CD4-positive, alpha-beta T cell treated with Interleukin-4 for 4 hours (primary cell): Measurements from ENCODE around the gene VSIG10L.
A peak's percentile ranks its signal among the peaks of the same experiment; 100 is the strongest.

Source experiments
- DNase-seq: peaks from one replicate; pipeline ENCODE4 v3.0.0-alpha.2; 2020

Gene VSIG10L

DNA sequence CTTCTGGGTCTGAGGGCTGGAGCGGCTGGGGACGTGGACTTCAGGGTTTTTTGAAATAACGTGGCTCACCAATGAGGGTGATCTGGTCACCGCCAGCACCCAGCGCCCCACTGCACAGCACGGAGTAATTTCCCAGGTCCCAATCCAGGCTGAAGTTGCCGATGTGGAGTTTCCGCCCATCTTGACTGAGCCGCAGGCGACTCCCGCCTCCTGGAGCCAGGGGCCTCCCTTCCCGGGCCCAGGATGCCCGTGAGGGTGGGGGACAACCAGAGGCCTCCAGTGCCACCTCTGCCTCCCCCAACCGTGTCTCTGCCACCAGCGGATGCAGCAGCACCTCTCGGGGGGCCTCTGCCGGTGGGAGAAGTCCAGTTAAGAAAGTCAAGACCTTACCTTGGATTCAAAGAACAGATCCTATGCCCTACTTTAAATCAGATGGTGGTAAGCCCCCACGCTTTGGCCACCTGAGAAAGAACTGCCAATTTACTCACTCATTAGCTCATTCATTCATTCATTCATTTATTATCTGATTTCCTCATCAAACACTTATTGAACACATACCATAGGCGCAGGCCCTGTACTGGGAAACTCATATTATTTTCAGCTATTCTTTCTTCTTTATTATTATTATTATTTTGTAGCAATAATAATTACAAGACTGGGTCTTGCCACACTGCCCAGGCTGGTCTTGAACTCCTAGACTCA lies 3.9 kb downstream of the VSIG10L start:
- DNase-seq = no peak

DNA sequence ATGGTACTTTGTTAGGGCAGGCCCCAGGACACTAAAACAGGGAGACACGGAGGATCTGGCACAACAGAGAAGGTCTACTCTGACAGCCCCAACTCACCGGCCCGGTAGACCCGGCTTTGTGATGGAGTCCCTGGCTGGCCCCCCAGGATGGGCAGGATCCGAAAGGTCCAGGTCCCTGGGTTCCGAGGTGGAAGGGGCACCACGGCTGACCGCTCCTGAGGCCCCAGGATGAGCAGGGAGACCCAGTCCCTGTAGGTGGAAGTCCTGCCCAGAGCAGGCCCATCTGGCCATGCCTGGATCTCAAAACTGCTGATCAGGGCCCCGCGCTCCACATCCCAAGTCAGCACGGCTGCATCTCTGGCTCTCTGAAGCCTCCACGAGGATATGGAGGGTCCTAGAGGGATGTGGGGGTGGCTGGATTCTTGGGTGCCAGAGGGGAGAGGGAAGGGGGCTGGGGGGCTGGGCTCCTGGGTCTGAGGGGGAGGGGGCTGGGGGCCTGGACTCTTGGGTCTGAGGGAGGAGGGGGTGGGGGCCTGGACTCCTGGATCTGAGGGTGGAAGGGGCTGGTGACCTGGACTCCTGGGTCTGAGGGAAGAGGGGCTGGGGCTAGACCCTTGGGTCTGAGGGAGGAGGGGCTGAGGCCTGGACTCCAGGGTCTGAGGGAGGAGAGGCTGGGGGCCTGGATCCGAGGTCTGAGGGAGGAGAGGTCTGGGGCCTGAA lies 4.6 kb downstream of the VSIG10L start:
- no peak for DNase-seq

DNA sequence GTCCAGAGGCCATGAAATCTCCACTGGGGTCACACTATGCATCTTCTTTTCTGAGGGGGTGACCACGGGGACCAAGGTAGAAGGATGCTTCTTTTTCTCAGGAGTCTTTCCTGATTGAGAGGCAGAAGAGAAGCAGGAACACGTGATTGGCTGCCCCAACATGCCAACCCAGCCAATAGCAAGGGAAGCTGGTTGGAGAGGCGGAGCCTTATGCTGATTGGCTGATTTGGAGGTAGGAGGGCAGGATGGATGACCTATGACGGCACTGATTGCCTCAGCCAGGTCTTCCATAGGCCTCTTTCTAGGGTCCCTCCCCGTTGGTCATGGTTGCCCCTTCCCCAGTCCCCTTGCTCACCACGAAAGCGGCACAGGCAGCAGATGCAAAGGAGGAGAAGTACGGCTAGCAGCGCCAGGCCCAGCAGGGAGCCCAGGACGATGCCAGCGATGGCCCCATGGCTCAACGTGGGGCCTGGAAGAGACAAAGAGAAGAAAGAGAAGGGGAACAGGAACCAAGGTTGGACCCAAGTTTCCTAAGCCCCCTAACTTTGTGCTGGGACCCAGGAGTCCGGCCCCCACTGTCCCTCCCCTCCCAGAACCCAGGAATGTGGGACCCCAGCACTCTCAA lies 8.0 kb downstream of the VSIG10L start:
- no peak for DNase-seq

GRCh38 chr19:51331716-51332115 lies 10.2 kb downstream of the VSIG10L start:
- DNase-seq = no peak

- no peak for DNase-seq
Measured at GRCh38 chr19:51331193-51331592, 10.7 kb downstream of the VSIG10L start.

DNA sequence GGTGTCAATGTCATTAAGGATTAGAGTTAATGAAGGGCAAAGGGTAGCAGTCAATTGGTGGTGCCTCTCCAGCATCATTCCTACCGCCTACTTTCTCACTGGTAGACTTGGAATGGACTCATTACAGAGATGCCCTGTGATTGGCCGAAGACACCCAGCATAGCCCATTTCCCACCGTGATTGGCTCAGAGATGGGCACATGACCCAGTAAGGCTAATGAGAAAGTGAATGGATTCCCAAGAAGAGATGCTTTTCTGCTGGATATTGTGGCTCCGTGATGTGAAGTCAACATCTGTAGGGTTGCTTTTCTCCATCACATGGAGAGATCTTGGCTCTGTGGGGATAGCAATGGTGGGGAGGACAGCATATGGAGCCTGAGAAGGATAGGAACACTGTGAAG lies 11.6 kb downstream of the VSIG10L start:
- DNase-seq = no peak

- no peak for DNase-seq
Measured at GRCh38 chr19:51329411-51329810, 12.5 kb downstream of the VSIG10L start.

- peak; percentile 13 for DNase-seq
Measured at GRCh38 chr19:51327066-51328001, 14.6 kb downstream of the VSIG10L start.

GRCh38 chr19:51326216-51327065 lies 15.5 kb downstream of the VSIG10L start:
- no peak for DNase-seq

DNA sequence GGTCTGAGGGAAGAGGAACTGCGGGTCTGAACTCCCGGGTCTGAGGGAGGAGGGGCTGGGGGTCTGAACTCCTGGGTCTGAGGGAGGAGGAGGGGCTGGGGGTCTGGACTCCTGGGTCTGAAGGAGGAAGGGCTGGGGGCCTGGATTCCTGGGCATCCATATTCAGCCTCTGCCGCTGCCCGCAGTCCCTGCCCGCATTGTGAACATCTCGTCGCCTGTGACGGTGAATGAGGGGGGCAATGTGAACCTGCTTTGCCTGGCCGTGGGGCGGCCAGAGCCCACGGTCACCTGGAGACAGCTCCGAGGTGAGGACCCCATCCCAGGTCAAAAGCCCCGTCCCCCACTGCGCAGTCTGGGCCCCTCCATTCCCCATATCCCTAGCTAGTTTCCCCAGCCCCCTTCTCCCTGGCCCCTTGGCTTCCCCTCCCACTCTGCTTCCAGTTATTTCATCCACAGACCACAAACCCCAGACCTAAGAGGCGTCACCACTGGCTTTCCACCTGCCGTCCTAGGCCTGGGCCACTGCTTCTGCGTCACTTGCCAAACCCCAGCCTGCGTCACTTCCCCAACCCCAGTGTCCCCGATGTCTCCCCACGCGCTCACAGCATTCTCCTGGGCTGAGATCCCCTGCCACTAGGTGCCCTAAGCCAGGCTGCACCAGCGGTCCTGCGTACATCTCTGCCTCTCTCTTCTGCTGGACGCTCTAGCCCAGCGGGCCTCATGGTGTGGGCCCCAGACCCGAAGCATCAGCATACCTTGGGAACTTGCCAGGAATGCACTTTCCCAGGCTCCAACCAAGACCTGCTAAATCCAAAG lies 16.6 kb downstream of the VSIG10L start:
- DNase-seq = no peak

- DNase-seq = no peak
Measured at GRCh38 chr19:51324167-51324481, 17.8 kb downstream of the VSIG10L start.

- DNase-seq = no peak
Measured at GRCh38 chr19:51323481-51324166, 18.3 kb downstream of the VSIG10L start.

DNA sequence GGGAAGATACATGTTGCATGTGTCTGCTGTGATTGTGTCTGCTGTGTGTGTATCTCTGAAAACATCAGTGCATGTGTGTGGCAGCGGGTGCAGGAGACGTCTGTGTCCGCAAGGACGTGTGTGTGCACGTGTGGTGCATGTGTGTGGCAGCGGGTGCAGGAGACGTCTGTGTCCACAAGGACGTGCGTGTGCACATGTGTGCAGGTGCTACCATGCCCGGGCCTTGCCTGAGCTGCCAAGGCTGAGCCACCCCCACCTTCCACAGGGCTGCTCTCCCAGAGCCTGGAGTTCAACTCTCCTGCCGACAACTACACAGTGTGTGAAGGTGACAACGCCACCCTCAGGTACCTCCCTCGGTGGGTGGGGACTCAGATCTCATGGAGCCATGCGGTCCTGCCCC lies 20.1 kb downstream of the VSIG10L start:
- DNase-seq = no peak

GRCh38 chr19:51320280-51320657 lies 21.7 kb downstream of the VSIG10L start:
- DNase-seq = no peak

- DNase-seq = no peak
Measured at GRCh38 chr19:51319649-51320279, 22.2 kb downstream of the VSIG10L start.

DNA sequence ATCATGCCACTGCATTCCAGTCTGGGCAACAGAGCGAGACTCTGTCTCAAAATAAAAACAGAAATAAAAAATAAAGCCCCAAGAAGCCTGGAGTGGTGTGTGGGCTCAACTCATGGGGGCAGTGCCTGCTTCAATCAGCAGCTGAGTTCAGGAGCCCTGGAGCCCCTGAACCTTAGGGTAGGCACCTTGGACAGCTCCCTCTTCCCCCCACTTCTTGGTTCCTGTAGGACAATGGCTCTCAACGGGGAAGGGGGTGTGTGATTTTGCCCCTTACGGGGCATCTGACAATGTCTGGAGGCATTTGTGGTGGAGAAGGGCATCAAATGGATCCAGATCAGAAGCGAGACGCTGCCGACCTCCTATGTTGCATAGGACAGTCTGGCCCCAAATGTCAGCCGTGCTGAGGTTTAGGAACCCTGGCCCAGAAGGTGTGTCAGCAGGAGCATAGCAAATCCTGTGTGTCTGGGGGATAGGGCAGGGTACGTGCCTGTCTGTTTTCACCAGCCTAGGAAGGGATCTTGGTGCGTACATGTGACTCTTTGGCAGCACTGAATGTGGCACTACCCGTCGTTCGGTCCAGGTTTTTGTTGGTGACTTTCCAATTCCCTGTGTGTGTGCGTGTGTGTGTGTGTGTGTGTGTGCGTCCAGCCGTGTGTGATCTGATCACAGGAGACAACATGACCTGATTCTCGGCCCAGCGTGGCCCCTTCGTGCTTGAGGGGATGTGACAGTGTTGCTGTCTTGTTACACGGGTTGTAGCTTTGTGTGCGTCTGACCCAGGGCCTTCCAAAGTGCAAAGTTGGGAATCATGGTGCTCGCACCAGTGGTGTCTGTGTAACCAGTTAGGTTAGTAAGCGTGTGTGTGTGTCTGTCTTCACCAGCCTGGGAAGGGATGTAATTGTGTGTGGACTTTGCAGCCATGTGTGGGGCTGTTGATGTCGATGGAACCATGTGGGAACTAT lies 23.0 kb downstream of the VSIG10L start:
- DNase-seq = no peak

DNA sequence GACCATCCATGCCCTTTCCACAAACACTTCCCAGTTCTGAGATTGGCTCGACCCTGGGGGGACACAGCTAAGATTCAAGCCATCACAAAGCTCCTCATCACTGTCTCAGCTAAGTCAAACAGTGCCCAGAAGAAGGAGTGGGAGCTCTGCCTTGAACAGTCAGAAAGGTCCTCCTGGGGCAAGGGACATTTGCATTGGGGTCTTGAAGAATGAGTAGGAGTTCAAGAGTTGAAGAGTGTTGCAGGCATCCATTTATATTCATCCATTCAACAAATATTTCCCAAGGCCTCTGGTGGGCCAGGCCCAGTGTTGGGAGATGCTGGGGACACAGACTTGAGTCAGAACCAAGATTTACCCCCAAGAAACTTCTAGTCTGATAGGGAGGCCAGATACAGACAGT lies 24.0 kb downstream of the VSIG10L start:
- no peak for DNase-seq

DNA sequence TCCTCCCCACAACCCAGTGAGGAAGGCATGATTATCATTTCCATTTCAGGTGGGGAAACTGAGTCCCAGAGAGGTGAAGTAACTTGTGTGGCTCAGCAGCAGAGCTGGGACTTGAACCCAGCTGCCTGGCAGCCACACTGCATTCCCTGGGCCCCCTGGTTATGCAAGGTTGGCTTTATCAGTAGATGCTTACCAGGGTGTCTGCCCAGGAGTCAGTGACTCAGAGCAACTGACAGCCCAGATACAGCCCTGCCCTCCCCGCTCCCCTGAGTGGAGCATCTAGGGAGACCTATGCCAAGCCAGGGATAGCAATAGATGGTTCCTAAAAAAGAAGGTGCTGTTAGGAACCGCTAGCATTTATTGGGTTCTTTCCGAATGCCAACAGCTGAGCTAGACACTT lies 24.6 kb downstream of the VSIG10L start:
- DNase-seq = no peak

GRCh38 chr19:51316688-51317087 lies 25.3 kb downstream of the VSIG10L start:
- no peak for DNase-seq
